ENCODE results near the gene RALGPS1.

RALGPS1 gene

DNA sequence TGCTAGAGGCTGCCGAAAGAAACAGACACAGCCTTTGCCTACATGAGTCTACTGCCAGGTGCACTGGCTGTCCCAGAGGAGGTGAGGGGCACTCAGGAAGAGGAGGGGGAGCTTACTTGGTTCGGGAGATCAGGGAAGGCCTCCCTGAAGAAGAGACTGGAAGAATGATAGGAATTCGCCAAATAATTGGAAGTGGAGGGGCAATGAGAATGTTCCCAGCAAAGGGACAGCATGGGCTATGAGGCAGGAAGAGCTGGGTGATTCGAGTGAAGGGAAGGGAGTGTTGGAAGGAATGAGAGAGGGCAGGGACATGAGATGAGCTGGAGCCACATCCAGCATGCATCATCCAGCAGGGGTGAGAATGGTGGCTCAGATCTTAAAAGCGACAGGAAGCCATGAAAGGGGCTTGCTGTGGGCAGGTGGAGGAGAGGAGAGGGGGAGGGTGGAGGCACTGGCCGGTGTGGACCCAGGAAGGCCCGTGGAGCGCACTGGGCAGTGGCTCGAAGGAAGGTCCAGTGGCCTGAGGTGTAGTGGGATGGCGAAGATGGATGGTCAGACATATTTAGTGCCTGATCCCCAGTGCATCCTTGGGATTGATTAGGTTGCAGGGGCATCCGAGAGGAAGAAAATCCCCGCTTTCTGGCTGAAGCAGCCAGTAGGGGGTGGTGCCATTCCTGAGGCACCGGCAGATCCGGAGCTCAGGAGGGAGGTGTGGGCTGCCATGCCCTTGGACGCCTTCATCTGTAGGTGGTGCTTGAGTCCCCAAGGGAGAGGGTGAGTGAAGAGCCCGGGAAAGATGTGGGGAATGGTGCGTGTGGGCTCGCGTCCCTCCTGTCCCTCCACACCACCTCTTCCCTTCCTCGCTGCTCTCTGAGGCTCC lies 296.5 kb downstream of the RALGPS1 start:
- DNase-seq: no peak

DNA sequence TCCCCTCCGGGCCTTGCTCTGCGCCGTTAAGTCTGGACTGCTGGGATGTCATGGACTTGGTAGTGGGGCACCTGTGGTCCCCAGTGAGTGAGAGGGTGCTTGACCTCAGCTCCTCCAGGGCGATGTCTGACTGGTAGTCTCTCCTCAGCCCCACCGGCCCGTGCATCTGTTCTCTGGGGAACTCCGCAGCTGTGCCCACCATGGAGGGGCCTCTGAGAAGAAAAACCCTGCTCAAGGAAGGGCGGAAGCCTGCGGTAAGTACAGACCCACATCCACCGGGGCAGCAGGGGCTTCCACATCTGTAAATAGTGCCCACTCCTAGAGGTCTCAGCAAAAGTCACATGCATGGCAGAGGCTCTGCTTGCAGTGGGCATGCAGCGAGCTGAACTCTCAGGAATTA lies 297.4 kb downstream of the RALGPS1 start:
- no peak for DNase-seq

- no peak for DNase-seq
These were observed 297.9 kb downstream of the RALGPS1 start for GRCh38 chr9:127212453-127212852.

GRCh38 chr9:127213859-127214258 lies 299.3 kb downstream of the RALGPS1 start:
- no peak for DNase-seq

DNA sequence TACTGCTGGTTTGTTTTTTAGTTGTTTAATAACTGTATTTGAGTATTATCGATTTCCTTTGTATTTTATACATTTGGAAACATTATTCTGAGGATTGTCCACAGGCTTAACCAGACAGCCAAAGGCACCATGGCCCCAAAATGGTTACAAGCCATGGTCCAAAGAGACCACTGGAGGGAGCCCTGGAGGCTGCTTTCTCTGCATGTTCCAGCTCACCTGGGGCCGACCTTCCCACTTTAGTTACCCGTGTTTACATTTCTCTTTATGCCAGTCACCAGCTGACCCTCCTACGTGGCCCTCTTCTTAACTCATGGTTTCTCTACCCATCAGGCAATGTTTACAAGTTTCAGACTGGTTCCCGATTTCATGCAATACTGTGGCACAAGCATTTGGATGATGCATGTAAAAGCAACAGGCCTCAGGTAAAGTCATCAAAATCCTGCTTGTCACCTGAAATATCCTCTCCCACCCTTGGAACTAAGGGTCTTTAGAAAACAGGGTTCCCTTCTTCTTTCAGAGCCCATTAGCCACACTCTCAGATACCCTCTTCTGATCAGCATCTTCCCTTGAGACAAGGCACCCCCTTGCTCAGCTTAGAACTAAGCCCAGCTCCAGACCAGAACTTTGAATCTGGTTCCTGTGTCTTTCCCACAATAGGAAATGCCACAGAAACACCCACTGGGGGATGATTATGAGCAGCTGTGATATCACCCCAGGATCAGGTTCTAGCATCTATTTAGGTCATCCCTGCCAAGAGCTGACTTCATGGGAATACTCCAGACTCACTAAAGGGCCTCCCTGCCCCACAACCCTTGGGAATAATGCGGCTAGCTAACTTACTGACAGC lies 300.1 kb downstream of the RALGPS1 start:
- peak; percentile 71 to 74 for DNase-seq

GRCh38 chr9:127215268-127216209 lies 301.0 kb downstream of the RALGPS1 start:
- DNase-seq: no peak

DNA sequence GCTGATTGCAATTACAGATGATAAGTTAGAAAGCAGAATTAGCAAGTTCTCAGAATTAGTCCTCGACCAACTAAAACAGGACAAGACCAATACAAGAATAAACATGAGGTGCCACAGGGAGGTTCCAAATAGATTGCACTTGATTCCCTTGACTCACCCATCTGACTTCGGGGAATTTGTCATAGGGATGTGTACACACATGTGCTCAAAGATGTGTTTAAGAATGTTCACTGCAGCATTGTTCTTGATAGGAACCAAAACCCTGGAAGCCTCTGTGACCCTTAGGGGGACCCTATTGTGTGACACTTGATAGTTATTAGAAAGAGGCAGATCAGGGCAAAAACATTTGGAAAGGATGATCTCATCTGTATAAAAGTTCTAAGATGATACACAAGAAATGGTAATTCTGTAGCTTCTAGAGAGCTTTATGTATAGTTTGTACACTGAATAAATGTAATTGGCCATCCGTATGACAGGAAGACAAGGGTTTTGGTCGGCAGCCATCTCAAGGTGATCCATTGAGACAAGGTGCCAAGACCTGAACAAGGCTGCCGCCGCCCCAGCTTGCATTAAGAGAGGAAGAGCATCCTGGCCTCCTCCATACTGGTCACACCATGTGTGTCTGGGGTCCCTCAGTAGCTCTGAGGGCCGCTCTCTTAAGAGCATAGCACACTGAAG lies 301.8 kb downstream of the RALGPS1 start:
- no peak for DNase-seq

- no peak for DNase-seq
These were observed 302.3 kb downstream of the RALGPS1 start for GRCh38 chr9:127216888-127217217.

DNA sequence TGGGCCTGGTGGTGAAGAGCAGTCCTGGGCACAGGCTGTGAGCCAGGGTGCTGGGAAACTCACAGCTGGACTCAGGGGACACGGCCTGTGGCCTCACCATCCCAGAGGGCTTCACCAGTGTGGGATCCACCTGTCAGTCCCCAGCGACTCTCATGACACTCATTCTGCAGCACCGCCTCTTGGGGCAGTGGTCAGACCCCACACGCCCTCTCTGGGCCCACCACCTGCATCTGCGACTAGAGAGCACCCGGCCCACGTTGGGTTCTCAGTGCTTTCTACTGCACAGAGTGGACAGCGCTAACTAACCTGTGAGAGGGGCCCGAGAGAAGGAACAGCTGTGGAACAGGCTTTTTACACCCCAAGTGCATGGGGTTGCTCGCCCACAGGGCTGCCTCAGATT lies 304.2 kb downstream of the RALGPS1 start:
- no peak for DNase-seq

- DNase-seq: no peak
These were observed 304.9 kb downstream of the RALGPS1 start for GRCh38 chr9:127219520-127219919.

- no peak for DNase-seq
These were observed 307.1 kb downstream of the RALGPS1 start for GRCh38 chr9:127221695-127222094.

DNA sequence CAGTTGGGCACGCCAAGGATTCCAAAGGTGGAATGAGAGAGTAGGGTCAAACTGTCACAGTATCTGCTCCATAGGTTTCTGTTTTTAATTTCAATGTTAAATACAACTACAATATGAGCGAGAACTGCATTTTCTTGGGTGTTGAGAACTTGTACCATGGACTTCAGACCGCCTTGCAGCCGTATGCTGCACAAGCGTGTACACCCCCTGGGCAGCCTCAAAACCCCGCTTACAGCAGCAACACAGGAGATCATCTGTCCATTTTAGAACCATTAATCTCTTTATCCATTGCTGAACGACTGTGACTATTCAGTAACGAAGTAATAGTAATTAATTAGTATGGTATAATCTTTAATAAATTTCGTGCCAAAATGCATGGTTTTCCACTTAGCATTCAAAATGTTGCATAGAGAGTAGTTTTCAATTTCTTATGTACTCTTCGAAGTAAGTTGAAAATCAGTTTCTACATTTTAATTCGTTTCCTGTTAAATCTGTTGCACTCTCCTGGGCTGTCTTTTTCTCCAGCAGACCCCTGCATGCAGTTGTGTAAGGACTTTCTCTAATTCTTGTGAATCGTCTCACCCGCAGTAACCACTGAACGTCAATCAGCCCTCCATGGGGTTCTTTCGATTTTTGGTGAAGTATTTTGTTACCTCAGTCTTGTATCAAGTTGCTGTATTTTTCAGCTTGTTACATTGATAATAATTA lies 308.0 kb downstream of the RALGPS1 start:
- DNase-seq: no peak

- no peak for DNase-seq
These were observed 308.7 kb downstream of the RALGPS1 start for GRCh38 chr9:127223266-127223665.

- no peak for DNase-seq
These were observed 309.2 kb downstream of the RALGPS1 start for GRCh38 chr9:127223810-127224177.

DNA sequence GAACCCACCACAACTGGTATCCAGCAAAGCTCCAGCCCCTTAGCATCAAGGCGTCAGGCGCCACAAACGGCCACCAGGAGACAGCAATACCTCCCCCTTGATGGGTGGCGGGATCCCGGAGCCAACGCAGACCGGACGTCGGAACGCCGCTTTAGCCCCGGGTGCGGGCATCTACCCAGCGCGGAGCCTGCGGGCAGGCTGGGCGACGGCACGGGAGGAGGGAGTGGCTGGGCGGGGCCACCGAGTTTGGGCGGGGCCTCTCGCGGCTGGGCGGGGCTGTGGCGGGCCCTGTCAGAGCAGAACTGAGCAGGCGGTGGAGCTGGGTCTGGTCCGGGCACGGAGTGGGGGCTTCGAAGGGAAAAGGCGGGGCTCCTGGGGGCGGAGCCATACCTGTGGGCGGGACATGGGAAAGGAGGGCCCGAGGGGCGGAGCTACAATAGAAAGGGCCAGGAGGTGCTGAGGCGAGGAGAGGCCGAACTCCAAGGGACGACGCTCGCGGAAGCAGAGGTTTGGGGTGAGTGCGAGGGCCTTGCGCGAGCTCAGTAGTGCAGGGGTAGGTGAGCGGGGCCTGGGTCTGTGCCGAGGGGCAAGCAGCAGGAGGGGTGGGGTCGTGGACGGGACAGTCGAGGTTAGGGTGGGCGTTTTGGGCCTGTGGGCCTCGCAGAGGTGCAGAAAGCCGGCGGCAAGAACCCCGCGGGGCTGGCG lies 309.7 kb downstream of the RALGPS1 start:
- DNase-seq: peak; percentile 91 to 93

GRCh38 chr9:127224883-127225739 lies 310.5 kb downstream of the RALGPS1 start:
- DNase-seq: peak; percentile 94 to 95

DNA sequence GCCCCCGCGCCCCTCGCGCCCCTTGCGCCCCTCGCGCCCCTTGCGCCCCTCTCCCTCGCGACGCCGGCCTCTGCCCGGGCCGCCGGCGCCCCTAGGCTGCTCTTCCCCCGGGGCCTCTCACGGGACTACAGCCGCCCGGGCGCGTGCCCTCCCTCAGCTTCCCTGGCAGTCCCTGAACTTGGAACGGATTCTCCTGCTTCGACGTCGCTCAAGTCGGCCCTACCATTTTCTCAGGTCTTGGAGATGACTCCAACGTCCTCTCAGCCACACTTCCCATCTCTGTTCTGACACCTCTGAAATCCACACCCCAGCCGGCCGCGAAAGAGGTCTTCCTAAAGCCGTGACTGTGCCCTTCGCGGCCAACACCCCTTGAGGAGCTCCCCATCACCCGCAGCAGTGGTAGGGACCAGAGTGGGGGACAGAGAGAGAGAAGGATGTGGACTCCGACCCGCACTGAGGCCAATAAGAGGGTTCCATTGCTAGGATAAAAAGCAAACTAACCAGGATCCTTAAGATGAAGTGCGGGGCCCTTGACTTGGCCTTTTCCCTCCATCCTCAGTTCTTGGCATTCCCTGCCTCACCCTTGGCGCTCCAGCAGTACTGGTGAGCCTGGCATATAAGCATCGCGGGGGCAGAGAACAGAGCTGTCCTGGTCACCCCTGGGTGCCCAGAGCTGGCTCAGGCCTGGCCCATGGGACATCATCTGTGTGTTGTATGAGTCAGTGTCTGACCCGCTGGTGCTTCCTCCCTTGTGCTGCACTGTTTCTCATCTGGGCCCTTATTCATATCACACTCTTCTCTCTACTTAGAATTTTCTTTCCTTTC lies 311.4 kb downstream of the RALGPS1 start:
- peak in 1 of 2 experiments; percentile 25 for DNase-seq

- no peak for DNase-seq
These were observed 315.3 kb downstream of the RALGPS1 start for GRCh38 chr9:127229691-127230417.
